A673 (cell line): ENCODE measurements around the gene CATSPERE. TPM values are rescaled to one million over a fixed set of nuclear protein-coding genes. Genes with fewer than 3 reads are reported as not detected.

Experiments
- BruUV-seq: library from RNA; stranded (reverse); fragments of 400-500 nt; replicated peaks from 2 replicates; lab custom pipeline; 2021; lab: Mats Ljungman, UMichigan
- CTCF ChIA-PET: fragments of 300-600 bp; sonication (Branson Sonifier 250); formaldehyde crosslinking; loops from one replicate; lab custom pipeline; 2022; ENCODE audit warnings: antibody characterized with exemption; lab: Charles Lee
- POLR2A ChIA-PET: fragments of 300-600 bp; sonication (Branson Sonifier 250); formaldehyde crosslinking; loops from one replicate; lab custom pipeline; 2022; ENCODE audit warnings: antibody characterized with exemption; ENCODE audit not compliant: low non-redundant PET; lab: Charles Lee
- DNase-seq: peaks from one replicate; pipeline ENCODE4 v3.0.0-alpha.2; 2015; ENCODE audit warnings: low spot score
- H3K27ac ChIP-seq: fragments of 200-600 bp; sonication (generic); 2 replicates; pipeline ENCODE4 v1.5.1; 2016; ENCODE audit warnings: mixed run types, low read depth, mild to moderate bottlenecking, mixed read lengths, antibody characterized with exemption, low read length; ENCODE audit not compliant: poor library complexity, severe bottlenecking
- H3K27me3 ChIP-seq: fragments of 200-600 bp; sonication (generic); replicated peaks from 2 replicates; pipeline ENCODE4 v1.6.1; 2017; ENCODE audit warnings: mixed run types, low read depth, mild to moderate bottlenecking, mixed read lengths, antibody characterized with exemption, low read length; ENCODE audit not compliant: insufficient read depth, poor library complexity
- H3K36me3 ChIP-seq: fragments of 200-600 bp; sonication (generic); 2 replicates; pipeline ENCODE4 v1.6.1; 2016; ENCODE audit warnings: mixed run types, mild to moderate bottlenecking, mixed read lengths, antibody characterized with exemption, low read length; ENCODE audit not compliant: insufficient read depth, poor library complexity, severe bottlenecking
- H3K4me1 ChIP-seq: fragments of 200-600 bp; sonication (generic); 2 replicates; pipeline ENCODE4 v1.6.1; 2017; ENCODE audit warnings: mixed run types, mild to moderate bottlenecking, mixed read lengths, antibody characterized with exemption, low read length; ENCODE audit not compliant: insufficient read depth, poor library complexity, severe bottlenecking
- H3K4me3 ChIP-seq: fragments of 200-600 bp; sonication (generic); 2 replicates; pipeline ENCODE4 v1.5.1; 2016; ENCODE audit warnings: low read depth, mixed run types, mild to moderate bottlenecking, mixed read lengths, low read length; ENCODE audit not compliant: poor library complexity, severe bottlenecking
- H3K9me3 ChIP-seq: fragments of 200-600 bp; sonication (generic); 2 replicates; pipeline ENCODE4 v1.6.1; 2016; ENCODE audit warnings: mixed run types, low read depth, mild to moderate bottlenecking, mixed read lengths, antibody characterized with exemption, low read length; ENCODE audit not compliant: poor library complexity, severe bottlenecking
- CTCF ChIP-seq: fragments of 300-800, 200-600 bp; sonication (generic); conservative IDR thresholded peaks from 2 replicates; pipeline ENCODE4 v1.5.1; 2017; ENCODE audit warnings: low read depth, mild to moderate bottlenecking, antibody characterized with exemption, low read length, moderate library complexity, mixed read lengths
- EZH2 ChIP-seq: fragments of 200-600 bp; sonication (generic); IDR thresholded peaks from 2 replicates; pipeline ENCODE4 v1.6.1; 2017; ENCODE audit warnings: borderline replicate concordance, low read depth, mild to moderate bottlenecking, mixed read lengths, antibody characterized with exemption, low read length; ENCODE audit not compliant: poor library complexity, severe bottlenecking
- intact Hi-C: fragments of 100-400 bp; cut with micrococcal nuclease; formaldehyde crosslinking; loops from one replicate; pipeline ENCODE4 v1.10.0; 2022; ENCODE audit not compliant: unreplicated experiment
- total RNA-seq: library from RNA; stranded (reverse); gene quantifications from 2 replicates; pipeline ENCODE4 v1.2.3, GENCODE V29; 2021

The CATSPERE gene
- total RNA-seq, 1 experiment from 2014 or later, result 0.45 TPM

GRCh38 chr1:244502630-244503029 lies 41.6 kb downstream of the CATSPERE start:
- ChIA-PET CTCF (no interaction called here), POLR2A (no interaction called here)
- Histone ChIP-seq H3K9me3 (no peaks in the 10 kb centered on the region), H3K36me3 (no peaks in the 10 kb centered on the region), H3K4me1 (no peaks in the 10 kb centered on the region), H3K27me3 (no peaks in the 10 kb centered on the region), H3K4me3 (no peak overlapping the region), H3K27ac (no peak overlapping the region)
- intact Hi-C loops, result no loop called here
- DNase-seq, result no peak
- BruUV-seq, result no TSS peak
- TF ChIP-seq CTCF (no peak), EZH2 (no peak)

GRCh38 chr1:244513493-244513892 lies 52.4 kb downstream of the CATSPERE start:
- H3K36me3 ChIP-seq, result no peaks in the 10 kb centered on the region
- no TSS peak for BruUV-seq
- ChIA-PET CTCF (no interaction called here), POLR2A (no interaction called here)
- H3K4me3 ChIP-seq, result no peak overlapping the region
- intact Hi-C loops, result no loop called here
- H3K4me1 ChIP-seq, result no peaks in the 10 kb centered on the region
- TF ChIP-seq CTCF, result no peak
- TF ChIP-seq EZH2, result no peak
- H3K9me3 ChIP-seq, result no peaks in the 10 kb centered on the region
- DNase-seq, result no peak
- H3K27me3 ChIP-seq, result no peaks in the 10 kb centered on the region
- no peak overlapping the region for H3K27ac ChIP-seq

- ChIA-PET CTCF (no interaction called here), POLR2A (no interaction called here)
Observed at GRCh38 chr1:244515680-244516079, 54.6 kb downstream of the CATSPERE start.

More at GRCh38 chr1:244515680-244516079, 54.6 kb downstream of the CATSPERE start:
- H3K36me3 ChIP-seq, result no peaks in the 10 kb centered on the region
- H3K27me3 ChIP-seq, result no peaks in the 10 kb centered on the region
- H3K4me1 ChIP-seq, result no peaks in the 10 kb centered on the region
- TF ChIP-seq CTCF, result no peak
- no peak for TF ChIP-seq EZH2
- no peaks in the 10 kb centered on the region for H3K9me3 ChIP-seq
- intact Hi-C loops, result no loop called here
- H3K4me3 ChIP-seq, result no peak overlapping the region
- no TSS peak for BruUV-seq
- no peak for DNase-seq
- H3K27ac ChIP-seq, result no peak overlapping the region
